CD4-positive, alpha-beta T cell treated with Interleukin-10 for 1 hour (primary cell): ENCODE results near the gene KRT80.
"Not testable (repeated sequence)": the region's sequence is repeated elsewhere in the genome, so short reads cannot be mapped to it uniquely, and the experiment has no call there.

Experiments used
- DNase-seq: peaks from one replicate; pipeline ENCODE4 v3.0.0-alpha.2; 2020

Gene KRT80

DNA sequence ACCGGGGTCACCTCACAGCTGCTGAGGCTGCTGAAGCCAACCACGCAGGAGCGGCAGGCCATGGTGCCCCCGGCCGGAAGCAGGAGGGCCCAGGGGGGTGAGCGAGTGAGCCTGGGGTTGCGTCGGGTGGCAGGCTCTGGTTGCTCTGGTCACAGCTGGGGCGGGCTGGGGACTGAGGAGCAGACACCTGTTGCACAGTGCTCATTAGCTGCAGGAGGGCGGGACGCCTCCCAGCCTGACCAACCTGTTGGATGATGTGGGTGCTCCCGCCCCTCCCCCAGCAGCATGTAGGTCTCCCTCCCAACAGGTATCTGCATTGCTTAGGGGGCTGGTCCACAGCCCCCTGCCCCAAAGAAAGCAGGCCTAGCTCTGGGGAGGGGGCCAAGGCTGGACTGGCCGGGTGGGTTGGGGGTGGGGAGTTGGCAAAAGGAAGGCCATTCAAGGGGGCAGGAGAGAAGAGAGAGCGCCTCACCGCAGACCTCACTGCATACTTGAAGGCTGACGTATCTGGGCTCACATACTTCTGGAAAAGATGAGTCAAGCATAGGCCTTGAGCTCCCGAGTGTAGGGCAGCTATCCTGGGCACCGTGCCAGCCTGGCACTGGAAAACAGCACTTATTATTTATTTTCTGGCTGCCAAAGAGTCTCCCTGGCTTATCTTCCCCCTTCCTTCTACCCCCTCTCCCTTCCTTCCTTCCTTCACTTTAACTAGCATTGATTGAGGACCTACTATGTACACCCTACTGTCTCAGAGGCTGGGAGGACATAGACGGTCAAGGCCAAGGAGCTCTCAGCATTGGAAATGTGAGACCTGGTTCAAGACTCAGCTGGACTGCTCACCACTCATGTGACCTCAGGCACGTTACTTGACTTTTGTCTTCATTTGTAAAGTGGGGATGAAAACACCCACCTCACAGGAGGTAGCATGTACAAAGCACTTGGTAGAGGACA, at the start of gene KRT80:
KRT80 (minus strand) TSS at position 174 of the 951 bp plus-strand sequence; CDS start at position 62, 112 bp downstream.
- DNase-seq: no peak

DNA sequence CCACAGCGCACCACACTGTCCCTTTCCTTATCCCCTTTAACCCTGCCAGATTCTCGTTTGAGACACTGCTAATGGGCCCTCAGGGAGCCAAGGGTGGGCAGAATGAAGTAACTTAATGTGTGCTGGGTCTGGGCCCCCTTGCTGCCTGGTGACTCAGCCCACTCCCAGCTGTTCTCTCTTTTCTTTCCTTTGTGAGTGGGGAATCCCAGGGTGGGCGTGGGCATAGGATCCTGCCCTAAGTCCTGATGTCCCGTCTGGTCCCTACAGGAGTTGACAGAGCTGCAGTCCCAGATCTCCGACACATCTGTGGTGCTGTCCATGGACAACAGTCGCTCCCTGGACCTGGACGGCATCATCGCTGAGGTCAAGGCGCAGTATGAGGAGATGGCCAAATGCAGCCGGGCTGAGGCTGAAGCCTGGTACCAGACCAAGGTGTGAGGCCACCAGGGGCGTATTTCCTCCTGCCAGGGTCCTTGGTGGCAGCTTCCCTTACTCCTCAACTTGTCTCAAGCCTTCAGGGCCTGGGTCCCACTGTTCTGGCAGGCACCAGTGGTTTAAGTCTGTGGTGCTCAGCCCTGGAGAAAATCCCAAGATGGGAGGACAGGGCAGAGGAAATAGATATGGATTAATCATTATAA, 49.5 kb upstream of the KRT80 start:
- DNase-seq: no peak

DNA sequence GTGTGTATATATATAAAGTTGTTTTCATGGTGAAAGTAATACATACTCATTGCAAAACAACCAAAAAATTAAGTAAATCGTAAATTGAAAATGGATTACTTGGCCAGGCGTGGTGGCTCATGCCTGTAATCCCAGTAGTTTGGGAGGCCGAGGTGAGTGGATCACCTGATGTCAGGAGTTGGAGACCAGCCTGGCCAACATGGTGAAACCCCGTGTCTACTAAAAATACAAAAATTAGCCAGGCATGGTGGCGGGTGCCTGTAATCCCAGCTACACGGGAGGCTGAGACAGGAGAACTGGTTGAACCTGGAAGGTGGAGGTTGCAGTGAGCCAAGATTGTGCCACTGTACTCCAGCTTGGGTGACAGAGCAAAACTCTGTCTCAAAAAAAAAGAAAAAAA, 48.4 kb upstream of the KRT80 start:
- not testable (repeated sequence) for DNase-seq

DNA sequence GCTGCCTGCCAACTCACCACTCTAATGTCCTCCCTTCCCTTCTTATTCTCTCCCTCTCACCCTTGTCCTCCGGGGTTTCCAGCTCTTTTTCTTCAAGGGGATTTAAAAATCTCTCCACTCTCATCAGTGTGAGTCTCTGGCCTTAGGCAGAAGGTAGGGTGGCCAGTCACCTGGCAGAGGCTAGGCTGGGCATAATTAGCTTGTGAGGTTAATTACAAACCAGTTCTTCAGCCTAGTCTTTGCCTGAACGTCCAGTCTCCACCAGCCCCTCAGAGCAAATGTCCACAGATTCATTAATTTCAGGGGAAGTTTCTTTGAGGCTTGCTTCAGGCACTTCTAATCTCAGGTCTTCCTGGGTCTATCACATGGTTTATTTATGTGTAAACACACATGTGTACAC, 48.0 kb upstream of the KRT80 start:
- DNase-seq: no peak

DNA sequence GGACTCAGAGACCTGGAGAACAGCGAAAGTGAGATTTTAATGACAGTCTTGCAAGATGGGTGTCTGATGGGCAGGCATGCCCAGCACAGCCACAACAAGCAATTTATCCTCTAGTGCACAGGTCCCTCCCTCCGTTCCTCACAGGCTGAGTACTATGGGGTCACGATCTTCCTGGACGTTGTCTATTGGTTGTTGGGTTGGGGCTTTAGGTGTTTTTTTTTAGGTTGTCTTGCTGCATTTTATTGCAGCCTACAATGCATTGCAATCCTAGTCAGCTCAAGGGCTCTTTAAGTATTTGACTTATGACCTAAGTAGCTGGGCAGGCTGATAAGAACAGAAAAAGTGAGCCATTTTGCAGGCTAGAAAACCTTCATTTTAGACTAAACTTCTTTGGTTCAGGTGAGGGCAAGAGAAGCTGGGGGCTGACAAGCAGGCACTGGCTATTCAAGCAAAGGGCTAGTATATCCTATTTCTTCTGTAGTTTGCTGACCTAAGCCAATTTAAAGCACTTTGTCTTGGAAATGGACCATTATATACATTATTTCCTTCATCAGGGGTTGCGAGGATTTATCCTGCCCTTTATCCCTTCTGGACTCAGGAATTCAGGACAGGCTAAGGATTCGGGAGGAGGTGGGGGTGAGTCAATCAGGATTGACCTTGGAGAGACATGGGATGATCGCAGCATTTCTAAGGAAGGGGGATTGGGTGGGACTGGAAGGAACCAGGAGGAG, 47.3 kb upstream of the KRT80 start:
- no peak for DNase-seq

DNA sequence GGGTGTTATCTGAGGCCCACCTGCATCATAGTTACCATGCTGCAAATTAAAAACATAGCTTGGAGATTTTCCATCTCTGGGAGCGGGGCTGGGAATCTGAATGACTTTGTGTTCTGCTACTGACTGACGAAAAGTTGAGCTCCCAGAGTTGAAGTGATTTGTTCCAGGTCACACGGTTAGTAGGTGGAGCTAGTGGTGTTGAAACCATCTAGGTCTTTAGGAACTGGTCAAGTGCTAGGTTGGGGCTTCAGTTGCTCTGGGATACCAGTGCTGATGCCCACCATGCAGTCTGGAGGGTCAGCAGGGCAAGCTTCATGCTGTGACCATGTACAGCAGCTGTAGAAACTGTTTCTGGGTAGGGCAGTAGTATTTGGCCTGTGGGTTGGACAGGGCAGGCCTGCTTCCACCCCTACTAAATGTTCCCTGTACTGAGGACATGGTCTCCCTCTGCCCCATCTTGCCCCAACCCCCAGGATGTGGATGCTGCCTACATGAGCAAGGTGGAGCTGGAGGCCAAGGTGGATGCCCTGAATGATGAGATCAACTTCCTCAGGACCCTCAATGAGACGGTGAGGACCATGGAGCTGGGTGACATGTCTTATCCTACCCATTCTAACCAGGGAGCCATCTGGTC, 46.5 kb upstream of the KRT80 start:
- DNase-seq: no peak

DNA sequence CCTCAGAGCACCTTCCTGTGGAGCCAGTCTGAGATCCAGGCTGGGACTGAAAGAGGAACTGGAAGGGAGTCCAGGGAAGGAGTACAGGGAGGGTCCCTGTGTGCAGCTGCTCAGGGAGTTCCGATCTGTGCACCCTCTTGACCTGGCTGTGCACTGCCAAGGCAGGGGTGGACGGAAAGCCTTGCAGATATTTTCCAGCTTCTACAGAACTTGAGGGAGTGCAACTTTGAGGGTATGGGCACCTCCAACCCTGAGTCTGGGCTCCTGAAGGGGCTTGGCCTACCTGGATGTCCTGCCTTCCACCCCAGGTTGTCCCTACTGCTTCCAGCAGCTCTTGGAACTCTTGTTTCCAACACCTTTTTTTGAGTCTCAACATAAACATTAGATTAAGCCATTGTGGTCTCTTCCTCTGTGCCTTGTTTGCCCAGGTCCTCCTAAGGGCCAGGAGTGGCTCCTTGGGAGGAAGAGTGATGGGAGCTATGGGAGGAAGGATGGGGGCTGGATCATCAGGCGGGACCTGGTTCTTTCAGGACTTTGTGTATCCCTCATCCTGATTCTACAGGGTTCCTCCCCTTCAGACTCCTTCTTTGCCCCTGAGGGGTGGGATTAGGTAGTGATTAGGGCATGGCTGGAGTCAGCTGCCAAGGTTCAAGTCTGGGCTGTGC, 44.7 kb upstream of the KRT80 start:
- no peak for DNase-seq

DNA sequence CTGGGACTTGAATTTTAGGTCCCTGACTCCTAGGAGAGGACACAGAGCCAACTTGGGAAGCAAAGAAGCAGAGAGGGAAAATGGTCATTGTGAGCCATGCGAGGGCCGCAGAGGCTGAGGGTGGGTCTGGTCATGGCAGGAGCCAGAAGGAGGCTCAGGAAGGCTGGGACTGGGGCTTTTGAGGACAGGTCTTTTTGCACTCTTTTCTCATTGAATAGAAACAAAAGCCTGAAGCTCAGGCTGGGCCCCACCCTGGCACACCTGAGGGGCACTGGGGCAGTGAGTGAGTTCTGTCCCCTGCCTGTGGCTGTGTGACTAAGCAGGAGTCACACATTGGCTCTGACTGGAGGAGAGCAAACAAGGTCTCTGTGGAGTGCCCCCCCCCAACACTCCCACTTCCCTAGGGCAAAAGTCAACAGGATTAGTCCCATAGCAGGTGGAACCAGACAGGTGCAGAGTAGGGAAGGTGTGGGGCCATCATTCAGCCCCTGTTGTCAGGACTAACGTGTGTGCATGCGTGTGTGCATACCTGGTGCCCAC, 44.1 kb upstream of the KRT80 start:
- DNase-seq: no peak

DNA sequence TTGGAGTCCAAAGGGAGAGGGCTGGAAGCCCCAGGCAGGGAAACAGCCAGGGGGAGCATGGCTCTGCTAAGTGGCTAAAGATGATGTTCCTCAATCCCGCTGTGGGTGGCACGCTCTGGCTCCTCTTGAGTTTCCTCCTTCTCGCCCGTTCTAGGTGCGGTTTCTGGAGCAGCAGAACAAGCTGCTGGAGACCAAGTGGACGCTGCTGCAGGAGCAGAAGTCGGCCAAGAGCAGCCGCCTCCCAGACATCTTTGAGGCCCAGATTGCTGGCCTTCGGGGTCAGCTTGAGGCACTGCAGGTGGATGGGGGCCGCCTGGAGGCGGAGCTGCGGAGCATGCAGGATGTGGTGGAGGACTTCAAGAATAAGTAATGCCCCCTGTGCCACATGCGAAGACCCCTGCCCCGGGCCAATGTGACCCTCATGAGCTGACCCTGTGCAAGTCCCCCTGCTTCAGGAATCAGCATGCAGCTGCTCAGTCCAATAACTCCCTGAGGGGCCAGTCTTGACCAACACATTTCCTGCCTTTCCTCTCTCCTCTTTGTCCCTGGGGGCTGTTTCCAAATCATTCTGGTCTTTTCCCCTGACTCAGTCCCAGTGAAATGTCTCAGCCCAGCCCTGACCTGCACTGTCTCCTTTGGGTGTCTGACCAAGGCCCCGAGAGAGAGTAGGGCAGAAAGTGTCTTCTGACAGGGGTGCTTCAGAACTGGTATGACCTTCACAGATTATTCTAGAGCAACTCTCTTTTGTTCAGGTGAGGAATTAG, 43.4 kb upstream of the KRT80 start:
- no peak for DNase-seq

DNA sequence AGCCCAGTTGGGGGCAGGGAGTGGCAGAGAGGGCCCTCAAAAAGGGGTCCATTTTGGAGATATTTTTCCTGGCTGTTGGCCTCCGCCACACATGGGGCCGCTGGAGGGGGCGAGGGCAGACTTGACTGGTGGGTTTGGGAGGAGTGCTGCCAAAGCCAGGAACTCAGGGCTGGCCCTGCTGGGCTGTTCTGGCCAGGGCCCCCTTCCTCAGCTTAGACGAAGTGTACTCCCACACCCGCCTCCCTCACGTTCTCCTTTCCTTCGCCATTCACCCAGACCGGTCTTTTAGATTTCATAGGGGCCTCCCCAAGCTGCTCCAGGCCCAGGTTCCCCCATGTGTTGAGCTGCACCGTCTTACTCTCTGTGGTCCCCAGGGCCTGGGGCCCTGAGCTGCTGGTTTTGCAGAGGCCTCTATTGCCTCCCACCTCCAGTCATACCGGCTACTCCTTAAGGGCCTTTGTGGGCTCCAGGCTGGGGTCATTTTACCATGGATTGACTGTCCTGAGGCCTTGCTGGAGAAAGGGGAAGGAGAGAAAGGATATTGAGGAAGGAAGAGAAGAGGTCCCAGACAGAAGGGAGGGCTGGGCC, 42.5 kb upstream of the KRT80 start:
- no peak for DNase-seq

DNA sequence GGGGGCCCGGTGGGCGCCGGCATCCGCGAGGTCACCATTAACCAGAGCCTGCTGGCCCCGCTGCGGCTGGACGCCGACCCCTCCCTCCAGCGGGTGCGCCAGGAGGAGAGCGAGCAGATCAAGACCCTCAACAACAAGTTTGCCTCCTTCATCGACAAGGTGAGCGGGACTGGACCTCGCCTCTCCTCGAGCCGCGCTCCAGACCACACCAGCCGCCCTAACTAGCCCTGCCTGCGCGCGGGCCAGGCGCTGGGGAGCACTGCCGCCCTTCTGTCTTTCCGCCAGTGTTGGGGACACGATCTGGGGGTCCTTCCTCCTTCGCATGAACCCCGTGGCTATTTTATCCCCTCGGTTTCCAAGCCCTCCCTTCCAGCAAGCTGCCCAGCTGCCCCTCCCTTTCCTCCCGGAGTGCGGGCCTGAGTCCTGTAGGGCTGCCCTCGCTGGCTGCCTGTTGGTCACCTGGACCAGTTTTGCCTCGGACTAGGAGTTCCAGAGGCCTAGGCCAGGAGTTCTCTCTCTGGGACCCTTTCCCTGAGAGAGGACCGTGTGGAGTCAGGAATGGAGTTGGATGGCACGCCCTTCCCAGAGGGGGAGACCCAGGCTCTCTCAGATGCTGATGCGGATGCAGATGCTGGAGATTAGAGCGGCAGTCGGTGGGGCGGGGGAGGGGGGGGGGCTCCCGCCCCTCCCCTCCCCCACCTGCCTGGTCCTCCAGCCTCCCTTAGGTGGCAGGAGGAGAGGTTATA, 41.8 kb upstream of the KRT80 start:
- DNase-seq: no peak

DNA sequence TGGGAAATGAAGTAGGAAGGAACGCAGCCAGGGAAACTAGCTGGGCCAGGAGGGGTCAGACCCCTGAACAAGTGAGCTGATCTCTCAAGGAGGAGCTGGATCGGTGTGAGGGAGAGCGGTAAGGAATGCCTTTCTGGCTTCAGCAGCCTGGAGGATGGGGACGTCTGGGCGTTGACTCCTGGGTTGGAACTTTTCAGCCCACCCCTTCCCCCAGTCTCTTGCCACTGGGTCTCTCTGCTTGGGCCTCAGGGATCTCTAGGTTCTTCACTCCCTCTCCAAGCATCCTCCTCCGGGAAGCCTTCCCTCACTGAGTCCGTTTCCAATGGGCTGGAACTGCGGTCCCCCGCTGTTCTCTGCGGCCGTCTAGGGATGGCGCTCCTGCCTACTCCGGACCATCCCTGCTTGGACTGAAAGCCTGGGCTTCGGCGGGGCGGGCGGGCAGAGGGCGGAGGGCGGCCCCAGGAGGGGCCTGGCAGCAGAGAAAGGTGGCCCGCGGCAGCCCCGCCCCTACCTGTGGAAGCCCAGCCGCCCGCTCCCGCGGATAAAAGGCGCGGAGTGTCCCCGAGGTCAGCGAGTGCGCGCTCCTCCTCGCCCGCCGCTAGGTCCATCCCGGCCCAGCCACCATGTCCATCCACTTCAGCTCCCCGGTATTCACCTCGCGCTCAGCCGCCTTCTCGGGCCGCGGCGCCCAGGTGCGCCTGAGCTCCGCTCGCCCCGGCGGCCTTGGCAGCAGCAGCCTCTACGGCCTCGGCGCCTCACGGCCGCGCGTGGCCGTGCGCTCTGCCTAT, 41.1 kb upstream of the KRT80 start, which contains the start of gene KRT7:
KRT7 (plus strand) TSS at position 570 of the 788 bp plus-strand sequence; CDS start at position 624, 54 bp downstream.
- no peak for DNase-seq

DNA sequence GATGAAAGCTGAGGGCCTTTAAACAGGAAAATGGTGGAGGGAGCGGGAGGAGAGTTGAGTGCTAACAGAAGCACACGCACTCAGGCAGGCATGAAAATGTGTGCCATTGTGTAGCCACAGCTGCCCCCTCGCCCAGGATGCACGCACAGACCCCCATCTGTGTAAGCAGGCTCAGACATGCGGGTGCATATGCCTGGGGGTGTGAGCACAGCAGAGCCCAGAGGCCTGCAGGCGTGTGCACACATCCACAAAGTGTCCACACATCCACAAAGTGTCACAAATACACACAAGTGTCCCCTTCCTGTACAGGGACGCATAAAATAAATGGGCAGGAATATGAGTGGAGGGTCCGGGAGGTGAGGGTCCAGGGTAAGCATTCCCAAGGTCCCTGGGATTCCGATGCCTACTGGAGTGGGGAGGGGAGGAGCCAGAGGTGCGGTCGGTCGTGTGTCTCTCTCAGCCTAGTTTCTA, 40.4 kb upstream of the KRT80 start:
- DNase-seq: no peak

DNA sequence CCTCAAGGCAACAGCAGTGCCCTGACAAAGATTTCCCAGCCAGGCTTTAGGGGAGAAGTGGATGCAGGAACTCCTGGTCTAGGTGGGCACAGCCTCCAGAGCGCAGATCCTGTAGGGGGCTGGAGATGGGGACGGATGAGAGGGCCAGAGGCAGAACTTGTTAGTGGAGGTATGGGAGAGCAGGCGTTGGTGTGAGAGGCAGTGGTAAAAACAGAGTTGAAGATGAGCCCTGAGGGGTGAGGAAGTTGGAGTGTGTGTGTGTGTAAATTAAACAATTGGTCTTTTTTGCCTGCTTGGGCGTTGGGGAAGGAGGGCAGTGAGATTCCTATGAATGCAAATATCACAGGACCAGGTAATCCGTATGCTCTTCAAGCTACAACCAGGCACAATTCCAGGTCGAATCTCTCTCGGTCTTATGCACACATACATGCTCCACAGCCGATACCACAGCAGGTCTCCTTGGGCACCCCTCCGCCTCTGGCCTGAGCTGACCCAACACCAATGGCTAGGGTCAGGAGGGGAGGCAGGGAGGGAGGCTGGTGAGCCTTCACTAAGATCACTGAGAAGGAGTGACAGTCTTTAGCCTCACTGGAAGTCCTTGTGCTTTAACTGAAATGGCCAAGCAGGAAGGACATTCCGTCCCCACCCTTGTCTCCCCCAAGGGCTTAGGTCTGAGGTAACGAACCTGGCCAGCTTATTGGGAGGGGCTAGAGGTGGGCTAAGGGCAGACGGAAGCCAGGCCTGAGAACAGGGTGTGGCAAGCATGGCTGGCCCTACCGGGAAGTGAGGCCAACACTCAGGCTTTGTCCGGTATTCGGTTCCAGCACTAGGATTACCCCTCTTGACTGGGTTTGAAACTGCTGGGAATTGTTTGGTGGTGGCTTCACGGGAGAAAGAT, 39.7 kb upstream of the KRT80 start:
- DNase-seq: no peak

DNA sequence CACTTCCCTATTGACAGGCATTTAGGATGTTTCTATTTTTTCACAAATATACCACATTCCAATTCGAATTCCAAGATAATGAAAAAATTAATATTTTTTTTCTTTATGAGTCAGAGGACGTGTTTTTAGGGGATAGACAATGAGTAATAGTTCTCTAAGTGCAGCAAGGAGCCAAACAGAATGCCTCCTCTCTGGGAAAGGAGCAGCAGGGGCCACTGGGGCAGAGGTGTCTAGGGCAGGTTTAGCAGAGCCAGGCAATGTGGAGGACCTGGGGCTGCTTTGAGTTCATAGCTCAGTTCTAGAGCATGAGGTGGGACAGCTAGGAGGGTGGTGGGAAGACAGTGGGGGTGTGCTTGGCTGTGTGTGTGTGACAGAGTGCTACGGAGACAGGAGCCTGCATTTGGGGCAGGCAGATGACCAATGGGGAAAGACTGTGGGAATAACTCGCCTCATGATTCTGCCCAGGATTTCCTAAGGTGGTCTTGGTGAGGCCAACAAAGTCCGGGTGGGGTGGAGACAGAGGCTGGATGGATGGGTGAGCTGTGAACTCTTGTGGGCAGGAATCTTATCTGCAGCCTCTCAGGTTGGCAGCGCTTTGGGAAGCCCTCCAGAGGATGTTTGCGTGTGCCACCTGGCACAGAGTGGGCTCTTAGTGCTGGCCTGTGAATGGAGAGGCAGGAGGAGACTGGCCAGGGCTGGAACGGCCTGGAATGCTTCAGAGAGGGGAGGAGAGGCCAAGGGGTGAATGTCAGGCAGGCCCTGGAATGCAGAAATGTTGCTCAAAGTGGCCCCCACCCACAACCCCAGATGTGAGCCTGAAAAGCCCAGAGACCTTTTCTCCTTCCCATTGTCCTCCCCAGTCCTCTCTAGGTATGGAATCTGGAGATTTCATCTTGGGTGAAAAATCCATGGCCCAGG, 38.8 kb upstream of the KRT80 start:
- no peak for DNase-seq

DNA sequence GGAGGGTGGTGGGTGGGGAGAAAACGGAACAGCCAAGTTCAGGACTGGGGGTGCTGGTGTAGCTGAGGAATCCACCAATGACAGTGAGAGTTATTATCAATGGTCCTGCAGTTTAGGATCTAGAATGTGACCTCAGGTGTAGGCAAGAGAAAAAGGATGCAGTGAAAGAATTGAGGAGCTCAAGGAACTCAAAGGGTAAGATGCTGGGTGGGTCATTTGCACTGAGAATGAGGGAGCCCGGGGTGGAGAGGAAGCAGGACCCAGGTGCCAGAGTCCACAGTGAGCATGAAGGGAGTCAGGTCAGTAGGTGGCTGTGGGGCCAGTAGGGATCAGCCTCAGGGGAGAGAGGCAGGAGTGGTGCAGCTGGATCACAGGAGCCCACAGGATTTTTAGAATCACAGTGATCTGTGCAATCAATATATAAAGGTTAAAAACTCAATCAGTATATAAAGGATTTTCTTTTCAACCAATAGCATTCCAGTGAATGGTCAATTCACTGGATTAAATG, 38.1 kb upstream of the KRT80 start:
- no peak for DNase-seq

DNA sequence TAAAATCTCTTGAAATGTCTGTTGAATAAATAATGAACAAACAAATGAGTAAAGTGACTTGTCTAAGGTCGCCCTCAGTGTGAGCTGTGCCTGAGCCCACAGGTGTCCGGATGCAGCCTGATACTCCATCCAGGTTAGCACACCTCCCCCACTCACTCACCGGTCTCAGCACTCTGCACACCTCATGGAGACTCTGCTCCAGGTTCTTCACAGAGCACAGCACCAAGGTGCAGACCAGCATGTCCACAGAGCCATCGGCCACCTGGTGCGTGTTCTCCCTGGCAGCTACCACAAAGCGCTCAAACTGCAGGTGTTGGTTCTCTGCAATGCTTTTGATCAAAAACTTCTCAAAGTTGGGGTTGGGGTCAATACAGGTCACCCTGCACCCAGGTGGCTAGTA, 37.1 kb upstream of the KRT80 start:
- DNase-seq: no peak
